ENCODE results near the gene TOM1.
"Not testable (repeated sequence)": the region's sequence is repeated elsewhere in the genome, so short reads cannot be mapped to it uniquely, and the experiment has no call there.

The TOM1 gene

DNA sequence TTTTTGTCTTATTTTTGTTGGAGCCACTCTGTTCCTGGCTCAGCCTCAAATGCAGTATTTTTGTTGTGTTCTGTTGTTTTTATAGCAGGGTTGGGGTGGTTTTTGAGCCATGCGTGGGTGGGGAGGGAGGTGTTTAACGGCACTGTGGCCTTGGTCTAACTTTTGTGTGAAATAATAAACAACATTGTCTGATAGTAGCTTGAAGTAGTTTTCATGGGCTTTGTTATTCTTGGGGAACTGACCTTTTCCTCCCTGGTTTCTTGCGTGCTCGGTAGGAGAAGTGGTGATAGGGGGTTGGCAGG is 94.3 kb downstream of the TOM1 start:
- TF ChIP-seq CTCF (IDR thresholded peaks at IDR 0.05; ENCODE audit: extremely low read depth, missing control alignments), result no peak

DNA sequence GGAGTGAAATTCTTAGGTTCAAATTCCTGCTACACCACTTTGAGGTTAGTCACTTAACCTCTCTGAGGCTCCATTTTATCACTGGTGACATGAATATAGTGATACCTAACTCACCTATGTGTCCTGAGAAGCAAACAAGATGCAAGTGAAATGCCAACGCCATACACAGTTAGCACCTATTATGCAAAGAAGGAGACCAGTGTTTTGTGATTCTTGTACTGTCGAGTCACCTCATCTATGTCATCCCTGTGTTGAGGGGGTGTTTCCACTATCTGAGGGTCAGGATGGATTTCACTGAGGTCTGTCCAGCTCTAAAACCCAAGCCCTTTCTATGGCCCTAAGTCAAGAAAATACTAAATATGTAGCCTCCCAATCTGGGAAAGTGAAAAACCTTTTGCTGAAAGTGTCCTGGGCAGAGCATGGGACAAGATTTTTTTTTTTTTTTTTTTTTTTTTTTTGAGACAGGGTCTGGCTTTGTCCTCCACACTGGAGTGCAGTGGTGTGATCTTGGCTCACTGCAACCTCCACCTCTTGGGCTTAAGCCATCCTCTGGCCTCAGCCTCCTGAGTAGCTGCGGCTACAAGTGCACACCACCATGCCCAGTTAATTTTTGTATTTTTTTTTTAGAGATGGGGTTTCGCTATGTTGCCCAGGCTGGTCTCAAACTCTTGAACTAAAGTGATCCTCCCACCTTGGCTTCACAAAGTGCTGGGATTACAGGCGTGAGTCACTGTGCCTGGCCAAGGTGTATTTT is 95.3 kb downstream of the TOM1 start:
- DNase-seq (ENCODE audit: low spot score), result no peak
- no peak for TF ChIP-seq CTCF (IDR thresholded peaks at IDR 0.05; ENCODE audit: extremely low read depth, missing control alignments)

More for the DNA sequence above, 94.3 kb downstream of the TOM1 start:
- no peak for DNase-seq (ENCODE audit: low spot score)

- DNase-seq (ENCODE audit: low spot score), result not testable (repeated sequence)
Measured at GRCh38 chr22:35396622-35397021, 96.9 kb downstream of the TOM1 start.

DNA sequence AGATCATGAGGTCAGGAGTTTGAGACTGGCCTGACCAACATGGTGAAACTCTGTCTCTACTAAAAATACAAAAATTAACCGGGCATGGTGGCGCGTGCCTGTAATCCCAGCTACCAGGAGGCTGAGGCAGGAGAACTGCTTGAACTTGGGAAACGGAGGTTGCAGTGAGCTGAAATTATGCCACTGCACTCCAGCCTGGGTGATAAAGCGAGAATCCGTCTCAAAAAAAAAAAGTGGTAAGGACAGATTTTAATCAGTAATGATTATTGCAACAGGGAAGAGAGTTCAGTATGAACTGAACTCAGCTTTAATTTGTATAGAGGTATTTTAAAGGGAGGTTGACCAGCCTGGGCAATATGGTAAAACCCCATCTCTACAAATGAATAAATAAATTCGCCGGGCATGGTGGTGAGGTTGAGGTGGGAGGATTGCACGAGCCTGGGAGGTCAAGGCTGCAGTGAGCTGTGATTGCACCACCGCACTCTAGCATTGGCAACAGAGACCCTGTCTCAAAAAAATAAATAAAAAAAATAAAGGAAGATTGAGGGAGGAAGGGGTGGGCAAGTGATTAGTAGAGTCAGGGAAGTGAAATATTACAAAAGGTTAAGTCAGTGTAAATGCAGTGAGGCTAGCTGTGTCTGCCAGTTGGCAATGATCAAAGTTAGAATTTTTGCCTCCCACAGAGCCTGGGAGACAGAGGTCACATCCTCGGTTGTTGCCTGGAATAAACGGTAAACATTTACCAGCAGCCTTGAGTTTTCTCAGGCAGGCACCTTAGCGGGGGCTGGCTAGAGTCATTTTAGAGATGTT is 97.6 kb downstream of the TOM1 start:
- no peak for DNase-seq (ENCODE audit: low spot score)
- TF ChIP-seq CTCF (IDR thresholded peaks at IDR 0.05; ENCODE audit: extremely low read depth, missing control alignments), result no peak
